GM21423 (cell line): ENCODE data around the gene UBE2R2.
A peak's percentile ranks its signal among the peaks of the same experiment; 100 is the strongest.
"Not testable (repeated sequence)": the region's sequence is repeated elsewhere in the genome, so short reads cannot be mapped to it uniquely, and the experiment has no call there.

ENCODE experiments used
- ATAC-seq: cut with Tn5 transposase; IDR thresholded peaks from one replicate; pipeline ENCODE4 v1.9.1; 2021; ENCODE audit warnings: mild to moderate bottlenecking, moderate library complexity; ENCODE audit not compliant: unreplicated experiment

The UBE2R2 gene, protein sequence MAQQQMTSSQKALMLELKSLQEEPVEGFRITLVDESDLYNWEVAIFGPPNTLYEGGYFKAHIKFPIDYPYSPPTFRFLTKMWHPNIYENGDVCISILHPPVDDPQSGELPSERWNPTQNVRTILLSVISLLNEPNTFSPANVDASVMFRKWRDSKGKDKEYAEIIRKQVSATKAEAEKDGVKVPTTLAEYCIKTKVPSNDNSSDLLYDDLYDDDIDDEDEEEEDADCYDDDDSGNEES

DNA sequence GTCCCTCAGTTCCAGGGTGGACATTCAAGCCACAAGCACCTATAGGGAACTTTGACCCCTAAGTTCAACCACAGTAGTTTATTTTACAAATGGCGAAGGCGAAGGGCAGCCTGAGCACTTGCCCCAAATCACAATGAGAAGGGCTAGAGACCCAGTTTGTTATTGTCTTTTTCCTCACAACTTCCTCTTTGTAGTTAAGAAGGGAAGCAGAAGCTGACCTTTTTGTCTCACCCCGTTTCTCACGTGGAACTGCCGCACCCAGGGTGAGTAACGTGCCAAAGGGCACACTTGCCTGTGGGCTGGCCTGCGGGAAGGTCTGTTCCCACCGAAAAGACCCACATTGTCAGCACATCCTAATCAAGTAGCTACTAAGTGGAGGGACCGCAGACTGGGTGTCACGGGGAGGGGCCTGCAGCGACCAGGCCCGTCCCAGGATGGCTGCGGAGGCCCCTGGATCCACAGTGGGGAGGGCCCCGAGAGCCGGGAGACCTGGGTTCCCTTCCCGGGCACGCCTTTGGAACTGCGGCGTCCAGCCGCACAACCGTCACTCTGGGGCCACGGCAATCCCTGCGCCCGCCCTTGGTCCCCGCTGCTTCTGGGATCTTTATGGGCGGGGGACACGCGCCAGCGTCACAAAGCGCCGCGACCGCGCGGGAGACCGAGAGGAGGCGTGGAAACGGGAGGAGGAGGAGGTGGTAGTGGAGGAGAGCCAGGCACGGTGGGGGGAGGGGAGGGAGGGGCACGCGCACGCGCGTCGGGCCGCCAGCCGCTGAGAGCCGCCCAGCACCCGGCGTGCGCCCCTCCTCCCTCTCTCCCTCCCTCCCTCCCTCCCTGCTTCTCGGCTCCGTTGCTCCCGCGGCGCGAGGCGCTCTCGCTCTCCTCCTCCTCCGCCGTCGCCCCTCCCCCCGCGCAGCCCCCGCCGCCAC lies at the start of gene UBE2R2:
Gene UBE2R2, plus strand, starts transcription at position 834 of the 926 bp plus-strand sequence. CDS start 598 bp downstream, outside the sequence.
- ATAC-seq = peak; percentile 52

GRCh38 chr9:33770156-33770880 lies 46.6 kb upstream of the UBE2R2 start:
- not testable (repeated sequence) for ATAC-seq

DNA sequence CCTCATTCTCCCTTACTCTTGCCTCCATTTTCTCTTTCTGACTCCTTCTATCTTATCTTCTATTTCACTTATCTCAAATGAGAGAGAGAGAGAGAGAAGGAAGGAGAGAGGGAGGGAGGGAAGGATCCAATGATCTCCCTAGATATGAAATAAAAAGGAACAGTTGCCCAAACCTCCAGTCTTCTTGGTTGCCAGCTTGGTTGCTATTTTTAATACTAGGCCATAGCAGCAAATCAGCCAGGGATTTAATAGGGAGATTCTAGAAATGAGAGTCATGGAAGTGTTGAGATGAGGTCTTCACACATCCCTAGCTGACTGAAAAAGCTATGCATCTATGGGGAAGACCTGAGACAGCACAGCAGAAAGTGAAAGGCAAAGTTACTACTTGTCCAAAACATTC lies 43.8 kb upstream of the UBE2R2 start:
- not testable (repeated sequence) for ATAC-seq

- ATAC-seq = not testable (repeated sequence)
Observed at GRCh38 chr9:33774074-33774659, 42.8 kb upstream of the UBE2R2 start.

GRCh38 chr9:33776578-33776977 lies 40.4 kb upstream of the UBE2R2 start:
- ATAC-seq = no peak

DNA sequence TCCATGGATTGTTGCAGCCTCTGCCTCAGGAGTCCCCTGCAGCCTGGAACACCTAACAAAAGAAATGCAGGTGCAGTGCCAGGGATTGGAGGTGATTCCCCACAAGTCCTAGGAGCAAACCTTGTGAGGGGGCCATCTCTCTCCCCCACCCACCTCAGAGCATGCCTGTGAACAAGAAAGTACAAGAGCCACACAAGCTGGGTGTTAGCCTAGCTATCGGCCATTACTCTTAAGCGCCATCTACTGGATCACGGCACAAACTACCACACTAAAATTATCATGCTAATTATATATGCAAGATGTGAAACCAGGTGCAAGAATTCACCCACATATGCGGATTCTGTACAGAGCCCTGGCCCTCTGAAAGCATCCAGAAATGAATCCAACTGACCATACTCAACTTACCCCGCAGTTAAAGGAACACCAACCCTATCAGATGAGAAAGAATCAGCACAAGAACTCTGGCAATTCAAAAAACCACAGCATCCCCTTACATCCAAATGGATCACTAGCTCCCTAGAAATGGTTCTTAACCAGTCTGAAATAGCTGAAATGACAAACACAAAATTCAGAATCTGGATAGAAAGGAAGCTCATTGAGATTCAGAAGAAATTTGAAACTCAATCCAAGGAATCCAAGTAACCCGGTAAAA lies 38.1 kb upstream of the UBE2R2 start:
- no peak for ATAC-seq

GRCh38 chr9:33780276-33780675 lies 36.7 kb upstream of the UBE2R2 start:
- ATAC-seq = no peak

- no peak for ATAC-seq
Observed at GRCh38 chr9:33781736-33782135, 35.2 kb upstream of the UBE2R2 start.

DNA sequence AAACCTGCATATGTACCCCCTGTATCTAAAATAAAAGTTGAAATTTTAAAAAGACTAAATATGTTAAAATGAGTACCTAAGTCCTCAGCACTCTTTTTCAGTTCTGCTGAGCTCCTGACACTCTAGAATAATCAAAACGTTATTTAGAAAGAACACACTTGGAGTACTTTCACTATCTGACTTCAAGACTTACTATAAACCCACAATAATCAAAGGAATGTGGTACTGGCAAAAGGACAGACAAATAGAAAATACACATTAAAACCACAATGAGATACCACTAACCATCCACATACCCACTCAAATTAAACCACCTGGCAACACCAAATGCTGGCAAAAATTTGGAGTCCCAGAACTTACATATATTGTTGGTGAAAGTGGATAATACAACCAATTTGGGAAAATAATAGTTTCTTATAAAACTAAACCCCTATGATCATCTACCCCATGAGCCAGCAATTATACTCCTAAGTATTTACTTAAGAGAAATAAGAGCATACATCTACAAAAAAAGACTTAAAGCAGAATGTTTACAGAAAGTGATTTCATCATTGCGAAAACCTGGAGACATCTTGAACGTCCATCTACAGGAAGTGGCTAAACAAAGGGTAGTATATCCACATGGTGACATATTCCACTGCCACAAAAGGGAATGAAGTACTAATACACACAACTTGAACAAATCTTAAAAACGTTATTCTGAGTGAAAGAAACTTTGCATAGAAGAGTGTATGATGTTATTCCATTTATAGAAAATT lies 34.4 kb upstream of the UBE2R2 start:
- ATAC-seq = no peak

- ATAC-seq = no peak
Observed at GRCh38 chr9:33785914-33786313, 31.0 kb upstream of the UBE2R2 start.

GRCh38 chr9:33786681-33787080 lies 30.3 kb upstream of the UBE2R2 start:
- no peak for ATAC-seq

GRCh38 chr9:33787839-33788238 lies 29.1 kb upstream of the UBE2R2 start:
- ATAC-seq = no peak

DNA sequence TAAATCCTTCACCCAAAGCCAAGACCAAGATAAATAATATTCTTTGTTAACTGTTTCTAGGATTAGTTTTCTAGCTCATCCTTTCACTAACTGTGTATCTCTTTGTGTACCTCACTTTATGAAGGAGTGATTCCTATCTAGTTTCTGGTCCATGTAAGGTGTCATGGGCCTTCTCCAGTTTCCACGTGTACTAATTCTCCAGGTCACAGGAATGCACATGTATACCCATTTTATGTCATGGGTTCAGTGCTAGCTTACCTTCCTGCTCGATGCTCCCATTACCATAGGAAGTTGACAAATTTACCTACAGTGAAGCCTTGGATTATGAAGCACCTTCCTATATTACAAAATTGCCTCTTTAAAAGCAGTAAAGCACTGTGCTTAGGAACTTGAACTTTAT lies 27.5 kb upstream of the UBE2R2 start:
- not testable (repeated sequence) for ATAC-seq

DNA sequence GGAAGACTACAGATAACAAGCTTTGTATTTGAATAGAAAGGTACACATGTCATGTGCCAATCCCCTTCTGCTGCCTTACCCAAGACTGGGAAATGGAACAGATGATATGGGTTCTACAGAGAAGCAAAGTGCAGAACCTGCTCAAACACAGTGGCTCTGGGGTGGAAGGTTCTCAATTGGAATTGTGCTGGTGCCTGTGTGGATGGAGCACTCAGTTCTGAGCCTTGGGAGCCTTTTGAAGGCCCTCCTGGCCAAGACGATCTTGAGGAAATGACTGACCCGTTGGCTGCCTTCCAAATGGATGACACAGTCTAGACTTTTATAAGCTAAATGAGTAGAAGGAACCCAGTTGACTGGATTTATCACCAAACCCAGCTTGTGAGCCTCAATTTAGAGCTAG lies 25.8 kb upstream of the UBE2R2 start:
- ATAC-seq = no peak

GRCh38 chr9:33793496-33793895 lies 23.5 kb upstream of the UBE2R2 start:
- ATAC-seq = not testable (repeated sequence)

GRCh38 chr9:33794560-33794959 lies 22.4 kb upstream of the UBE2R2 start:
- ATAC-seq = no peak

- no peak for ATAC-seq
Observed at GRCh38 chr9:33795281-33795680, 21.7 kb upstream of the UBE2R2 start, which contains the start of gene PRSS3. PRSS3 (plus strand) TSS chr9:33795561; CDS start chr9:33795574, 13 bp downstream.

DNA sequence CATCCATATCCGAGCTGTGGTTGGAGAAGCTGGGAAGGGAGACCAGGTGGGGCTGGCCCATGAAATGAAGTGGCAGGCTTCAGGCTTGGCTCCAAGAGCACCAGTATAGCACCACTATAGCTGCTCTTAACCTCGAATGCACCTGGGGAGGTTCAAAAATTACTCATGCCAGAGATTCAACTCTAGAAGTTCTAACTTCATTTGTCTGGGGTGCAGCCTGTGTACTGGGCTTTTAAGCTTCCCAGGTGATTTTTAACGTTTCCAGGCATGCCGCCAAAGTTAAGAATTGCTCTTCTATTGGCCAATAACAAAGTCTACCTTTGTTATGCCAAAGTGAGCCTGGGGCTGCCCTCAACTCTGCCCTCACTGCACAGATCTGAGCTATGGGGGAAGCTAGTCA lies 21.1 kb upstream of the UBE2R2 start:
- ATAC-seq = no peak

DNA sequence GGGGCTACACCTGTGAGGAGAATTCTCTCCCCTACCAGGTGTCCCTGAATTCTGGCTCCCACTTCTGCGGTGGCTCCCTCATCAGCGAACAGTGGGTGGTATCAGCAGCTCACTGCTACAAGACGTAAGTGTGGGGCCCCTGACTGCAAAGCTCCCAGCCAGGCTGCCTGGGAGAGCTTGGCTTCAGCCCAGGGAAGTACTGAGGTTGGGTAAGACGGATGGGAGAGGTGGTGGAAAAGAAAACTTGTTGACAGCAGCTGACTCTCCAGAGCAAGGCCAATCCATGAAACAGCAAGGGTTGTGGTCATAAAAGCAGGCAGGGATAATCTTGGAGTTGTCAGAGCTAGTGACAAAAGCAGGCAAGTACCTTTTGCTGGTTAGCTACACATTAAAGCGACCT lies 20.3 kb upstream of the UBE2R2 start:
- not testable (repeated sequence) for ATAC-seq

DNA sequence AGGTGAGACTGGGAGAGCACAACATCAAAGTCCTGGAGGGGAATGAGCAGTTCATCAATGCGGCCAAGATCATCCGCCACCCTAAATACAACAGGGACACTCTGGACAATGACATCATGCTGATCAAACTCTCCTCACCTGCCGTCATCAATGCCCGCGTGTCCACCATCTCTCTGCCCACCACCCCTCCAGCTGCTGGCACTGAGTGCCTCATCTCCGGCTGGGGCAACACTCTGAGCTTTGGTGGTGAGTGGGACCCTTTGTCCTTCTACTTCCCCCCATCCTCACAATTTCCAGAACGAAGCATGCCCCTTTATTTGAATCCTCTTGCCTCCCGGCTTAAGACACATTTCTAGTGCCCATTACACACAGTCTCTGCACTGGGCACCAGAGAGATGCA lies 19.1 kb upstream of the UBE2R2 start:
- ATAC-seq = no peak
